NCI-H446 treated with DMSO at 0.1 percent for 48 hours (cell line): ENCODE data around the gene CDH11.

Experiments
- DNase-seq: peaks from one replicate; lab custom pipeline; 2025; lab: John Stamatoyannopoulos, UW

The CDH11 gene

DNA sequence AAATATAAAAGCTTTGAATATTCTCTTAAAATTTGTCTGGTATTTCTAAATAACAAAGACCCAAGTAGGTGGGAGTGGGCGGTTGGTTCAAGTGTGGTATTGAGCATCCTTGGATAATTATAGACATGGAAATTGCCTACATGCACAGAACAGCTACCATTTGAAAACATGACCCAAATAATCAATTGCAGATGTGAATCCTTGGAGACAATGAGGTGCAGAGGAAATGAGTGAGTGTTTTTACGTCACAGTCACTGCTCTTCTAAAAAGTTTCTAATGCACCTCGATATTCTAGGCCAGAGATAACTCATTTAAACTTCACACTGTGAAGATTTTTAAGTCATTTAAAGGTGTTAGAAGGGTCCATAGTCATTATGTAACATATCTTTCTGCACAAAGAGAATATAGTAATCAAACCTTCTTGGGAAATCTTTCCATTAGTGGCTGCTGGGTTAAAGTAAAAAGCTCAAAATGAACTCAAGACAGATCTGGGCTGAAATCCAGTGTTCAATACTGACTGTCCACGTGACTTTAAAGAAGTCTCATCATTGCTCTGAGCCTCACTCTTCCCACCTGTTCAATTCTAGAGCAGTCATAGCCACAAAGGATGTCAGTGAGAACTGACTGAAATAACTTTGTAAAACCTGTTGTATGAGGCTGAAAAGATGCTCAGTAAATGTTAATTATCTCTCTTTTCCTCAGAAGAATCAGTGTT lies 144.5 kb downstream of the CDH11 start:
- DNase-seq, result no peak

DNA sequence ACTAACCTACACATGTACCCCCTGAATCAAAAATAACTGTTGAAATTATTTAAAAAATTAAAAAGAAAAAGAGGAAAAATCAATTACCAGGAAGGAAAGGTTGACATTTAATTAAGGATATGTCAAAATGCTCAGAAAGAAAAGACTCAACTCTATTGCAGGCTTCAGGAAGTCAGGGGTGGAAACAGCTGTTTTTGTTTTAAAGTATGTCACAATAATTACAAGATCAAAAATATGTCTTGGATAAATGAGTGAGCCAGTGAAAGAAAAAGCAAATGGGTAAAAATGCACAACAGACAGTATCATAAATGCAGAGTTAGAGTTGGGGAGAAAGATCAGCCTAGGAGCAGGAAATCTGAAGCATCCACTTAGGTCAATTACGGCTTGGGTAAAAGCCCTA lies 146.0 kb downstream of the CDH11 start:
- no peak for DNase-seq

DNA sequence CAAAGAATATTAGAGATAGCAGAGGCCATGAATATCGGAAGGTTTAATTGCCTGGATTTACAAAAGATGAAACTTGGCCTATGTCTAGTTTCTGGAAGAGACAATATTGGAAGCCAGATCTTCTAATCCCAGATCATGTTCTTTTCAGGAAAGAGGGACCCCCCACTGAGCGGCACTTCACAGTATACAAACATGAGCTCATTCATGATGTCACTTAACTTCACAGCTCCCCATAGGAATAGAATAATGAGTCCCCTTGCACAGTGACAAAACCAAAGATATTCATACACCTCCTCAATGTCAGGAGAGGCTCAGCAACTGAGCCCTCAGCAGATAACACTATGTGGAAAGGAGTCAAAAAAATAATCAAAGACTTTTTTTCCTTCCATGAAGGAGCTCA lies 147.5 kb downstream of the CDH11 start:
- DNase-seq, result no peak

GRCh38 chr16:64973171-64973570 lies 148.7 kb downstream of the CDH11 start:
- no peak for DNase-seq

- no peak for DNase-seq
Observed at GRCh38 chr16:64971171-64971570, 150.7 kb downstream of the CDH11 start.

DNA sequence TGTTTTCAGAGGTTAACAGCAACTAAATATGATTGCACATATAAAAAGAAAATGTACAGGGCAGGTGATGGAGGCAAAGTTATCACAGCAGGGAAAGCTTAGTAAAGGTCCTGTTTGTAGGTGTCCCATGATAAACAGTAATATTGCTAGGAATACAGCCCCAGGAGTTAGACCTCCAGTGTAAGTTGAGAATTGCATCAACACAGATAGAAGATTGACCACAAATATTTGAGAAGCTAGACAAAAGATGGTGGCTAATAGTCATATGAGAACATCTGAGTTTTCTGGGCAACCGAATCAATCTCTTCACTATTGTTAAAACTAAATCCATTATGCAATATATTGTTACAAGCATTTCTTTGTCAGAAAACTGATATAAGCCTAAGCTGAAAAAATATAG lies 152.6 kb downstream of the CDH11 start:
- no peak for DNase-seq

DNA sequence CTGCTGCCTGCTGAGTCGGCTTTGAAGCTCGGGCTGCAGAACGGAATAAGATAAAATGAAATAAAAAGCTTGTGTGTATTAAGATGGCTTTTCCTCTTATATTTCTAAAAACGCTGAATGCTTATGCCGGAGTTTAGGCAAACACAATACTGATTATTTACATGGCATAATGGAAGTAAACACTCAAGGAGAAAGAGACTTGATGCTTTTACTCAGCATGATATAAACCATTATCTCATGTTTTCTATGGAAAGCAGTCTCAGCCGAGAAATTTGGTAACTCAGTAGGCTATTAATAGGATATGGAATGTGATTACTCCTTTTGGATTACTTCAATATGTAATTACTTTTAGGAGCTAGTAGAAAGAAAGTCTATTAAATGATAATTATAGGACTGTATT lies 153.3 kb downstream of the CDH11 start:
- no peak for DNase-seq

GRCh38 chr16:64964126-64964540 lies 157.7 kb downstream of the CDH11 start:
- no peak for DNase-seq

DNA sequence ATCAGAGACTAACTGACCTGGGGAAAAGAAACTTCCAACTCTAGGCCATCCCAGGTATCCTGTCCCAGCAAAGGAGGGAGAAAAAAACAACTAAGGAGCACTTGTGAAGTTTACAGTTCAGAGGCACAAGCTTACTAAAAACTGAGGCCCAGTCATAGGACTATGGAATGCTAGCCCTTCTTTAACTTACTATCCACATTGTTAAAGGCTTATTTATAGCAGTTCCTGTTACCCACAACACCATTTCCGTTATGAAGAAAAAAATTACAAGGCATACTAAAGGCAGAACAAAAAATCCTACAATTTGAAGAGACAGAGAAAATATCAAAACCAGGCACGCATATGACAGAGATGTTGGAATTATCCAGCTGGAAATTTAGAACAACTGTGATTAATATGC lies 159.1 kb downstream of the CDH11 start:
- DNase-seq, result no peak

GRCh38 chr16:64957246-64957645 lies 164.6 kb downstream of the CDH11 start:
- no peak for DNase-seq

- DNase-seq, result no peak
Observed at GRCh38 chr16:64952177-64952576, 169.7 kb downstream of the CDH11 start.

GRCh38 chr16:64951193-64951592 lies 170.7 kb downstream of the CDH11 start:
- no peak for DNase-seq

- no peak for DNase-seq
Observed at GRCh38 chr16:64950731-64951130, 171.1 kb downstream of the CDH11 start.

DNA sequence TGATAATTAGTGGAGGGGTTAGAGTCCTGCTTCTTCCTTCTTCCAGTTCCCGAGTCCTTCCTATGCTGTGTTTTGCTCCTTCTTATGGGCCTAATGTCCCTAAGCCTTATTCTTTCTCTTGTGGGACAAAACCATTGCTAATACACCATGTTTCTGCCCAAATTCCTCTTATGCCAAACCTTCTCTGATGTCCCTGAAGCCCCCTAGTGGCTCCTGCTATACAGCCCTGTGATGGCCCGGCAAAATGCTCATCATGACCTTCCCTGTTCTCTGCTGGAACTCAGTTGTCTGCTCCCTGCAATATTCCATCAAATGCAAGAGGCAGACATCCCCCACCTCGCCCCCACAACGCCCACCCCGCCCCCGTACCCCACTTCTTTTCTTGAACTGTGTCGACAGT lies 171.6 kb downstream of the CDH11 start:
- no peak for DNase-seq

- DNase-seq, result no peak
Observed at GRCh38 chr16:64948056-64948455, 173.8 kb downstream of the CDH11 start.

GRCh38 chr16:64947651-64948050 lies 174.2 kb downstream of the CDH11 start:
- DNase-seq, result no peak

GRCh38 chr16:64933885-64934284 lies 188.0 kb downstream of the CDH11 start:
- DNase-seq, result peak; percentile 44

GRCh38 chr16:64926476-64926875 lies 195.4 kb downstream of the CDH11 start:
- DNase-seq, result no peak

DNA sequence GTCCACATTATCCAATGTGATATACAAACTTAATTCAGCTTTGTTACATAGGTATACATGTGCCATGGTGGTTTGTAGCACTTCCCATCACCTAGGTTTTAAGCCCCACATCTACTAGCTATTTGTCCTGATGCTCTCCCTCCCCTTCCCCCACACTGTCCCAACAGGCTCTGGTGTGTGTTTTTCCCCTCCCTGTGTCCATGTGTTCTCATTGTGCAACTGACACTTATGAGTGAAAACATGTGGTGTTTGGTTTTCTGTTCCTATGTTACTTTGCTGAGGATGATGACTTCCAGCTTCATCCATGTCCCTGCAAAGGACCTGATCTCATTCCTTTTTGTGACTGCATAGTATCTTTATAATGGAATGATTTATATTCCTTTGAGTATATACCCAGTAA lies 196.7 kb downstream of the CDH11 start:
- DNase-seq, result no peak

DNA sequence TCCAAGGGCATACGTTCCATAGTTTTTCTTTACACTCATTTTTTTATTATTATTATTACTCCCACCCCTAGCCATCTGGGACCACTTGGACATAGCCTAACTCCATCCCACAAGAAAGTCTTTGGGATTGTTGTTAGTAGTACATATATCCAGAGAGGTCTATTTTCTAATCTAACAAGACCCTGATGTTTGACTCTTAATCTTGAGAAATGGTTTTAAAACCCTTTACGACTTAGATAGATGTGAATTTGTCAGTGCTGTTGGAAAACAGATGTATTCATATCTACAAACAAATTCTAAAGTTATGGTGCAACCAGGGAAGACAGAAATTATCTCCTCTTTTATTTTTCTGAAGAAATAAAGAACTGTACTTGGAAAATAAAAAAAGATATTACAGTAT lies 197.8 kb downstream of the CDH11 start:
- no peak for DNase-seq

DNA sequence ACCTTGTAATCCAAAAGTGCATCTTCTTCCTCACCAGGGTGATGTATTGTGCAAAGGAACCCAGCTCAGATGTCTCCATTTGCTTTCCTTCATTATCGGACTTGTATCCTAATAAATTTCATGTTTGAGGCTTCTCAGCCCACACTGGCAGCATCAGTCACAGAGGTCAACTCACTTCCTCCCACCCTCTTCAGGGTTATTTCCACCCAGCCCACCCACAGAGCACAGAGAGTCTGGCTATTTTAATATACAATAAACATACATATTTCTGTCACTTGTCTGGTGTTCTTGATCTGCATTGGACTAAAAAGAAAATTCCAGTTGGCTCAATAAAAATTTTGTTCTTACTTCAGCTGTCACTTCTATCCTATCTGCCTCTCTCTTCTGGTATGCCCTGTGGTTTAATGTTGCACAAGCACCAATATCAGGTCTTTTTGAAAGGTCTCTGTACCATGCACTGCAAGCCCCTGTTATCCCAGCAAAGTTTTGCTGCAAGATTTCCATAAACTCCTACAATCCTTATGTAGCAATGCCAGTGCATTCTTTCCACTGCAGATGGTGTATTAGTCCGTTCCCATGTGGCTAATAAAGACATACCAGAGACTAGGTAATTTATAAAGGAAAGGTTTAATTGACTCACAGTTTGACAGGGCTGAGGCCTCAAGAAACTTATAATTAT lies 201.8 kb downstream of the CDH11 start:
- DNase-seq, result no peak

GRCh38 chr16:64919141-64919540 lies 202.7 kb downstream of the CDH11 start:
- no peak for DNase-seq

DNA sequence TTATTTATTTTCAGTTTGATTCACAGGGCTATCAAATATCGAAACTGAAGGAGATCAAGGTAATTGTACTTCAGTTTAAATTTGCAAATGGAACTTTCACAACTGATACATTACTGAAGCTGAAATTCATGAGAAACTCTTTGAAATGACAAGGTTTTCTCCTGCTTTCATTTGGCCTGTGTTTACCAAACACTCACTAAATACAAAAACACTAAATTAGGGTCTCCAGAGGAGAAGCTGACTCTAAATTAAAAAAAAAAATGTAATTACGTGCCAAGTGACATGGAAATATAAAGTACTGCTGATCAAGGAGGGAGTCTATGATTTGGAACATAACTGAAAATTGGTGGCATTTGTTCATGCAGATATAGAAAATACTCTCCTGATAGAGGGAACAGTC lies 205.8 kb downstream of the CDH11 start:
- no peak for DNase-seq

- no peak for DNase-seq
Observed at GRCh38 chr16:64910356-64910755, 211.5 kb downstream of the CDH11 start.
